A549 (cell line): ENCODE measurements around the gene PCGF6.

Experiments used
- CBX2 ChIP-seq: fragments of 200-600 bp; sonication (generic); IDR thresholded peaks from 2 replicates; pipeline ENCODE4 v1.6.1; 2016; ENCODE audit warnings: low read depth, mild to moderate bottlenecking, borderline replicate concordance
- CHD2 ChIP-seq: fragments of 150-350 bp; IDR thresholded peaks from 2 replicates; pipeline ENCODE4 v1.6.1; 2014; ENCODE audit warnings: low read length; ENCODE audit not compliant: partially characterized antibody
- CTCF ChIP-seq: fragments of >200 bp; sonication (Bioruptor Twin); formaldehyde crosslinking; IDR thresholded peaks from 3 replicates; pipeline ENCODE4 v1.5.1; 2016
- KDM1A ChIP-seq: fragments of 200-600 bp; sonication (generic); IDR thresholded peaks from 2 replicates; pipeline ENCODE4 v1.6.1; 2016; ENCODE audit warnings: low read depth, mild to moderate bottlenecking
- RAD21 ChIP-seq, 2 experiments: fragments of >200 bp in 1 of 2; sonication (Bioruptor Twin) in 1 of 2; formaldehyde crosslinking in 1 of 2; IDR thresholded peaks in 1 of 2; conservative IDR thresholded peaks in 1 of 2; 2 replicates in 1 of 2; 3 replicates in 1 of 2; pipeline ENCODE4 v1.6.1; 2012 to 2018; ENCODE audit warnings: inconsistent platforms in 1 of 2
- REST ChIP-seq: fragments of 200-600 bp; sonication (generic); IDR thresholded peaks from 2 replicates; pipeline ENCODE4 v1.6.1; 2016; ENCODE audit warnings: antibody characterized with exemption, mild to moderate bottlenecking, moderate library complexity
- RFX5 ChIP-seq: fragments of 450-650 bp; IDR thresholded peaks from 2 replicates; pipeline ENCODE4 v1.7.1; 2014; ENCODE audit warnings: antibody characterized with exemption, mild to moderate bottlenecking, moderate library complexity
- SREBF2 ChIP-seq: fragments of 450-650 bp; IDR thresholded peaks from 2 replicates; pipeline ENCODE4 v1.6.1; 2014; ENCODE audit warnings: mild to moderate bottlenecking, moderate library complexity
- ZFP36 ChIP-seq: fragments of 450-650 bp; IDR thresholded peaks from 2 replicates; pipeline ENCODE4 v1.6.1; 2014; ENCODE audit warnings: borderline replicate concordance; ENCODE audit not compliant: partially characterized antibody
- TF ChIP-seq, protein P1 (sequence below): fragments of >200 bp; sonication (Bioruptor Twin); formaldehyde crosslinking; IDR thresholded peaks from 2 replicates; pipeline ENCODE4 v1.6.1; 2016
- TF ChIP-seq, protein P2 (sequence below): fragments of 450-650 bp; IDR thresholded peaks from 2 replicates; pipeline ENCODE4 v1.6.1; 2014; ENCODE audit warnings: antibody characterized with exemption

DNA sequence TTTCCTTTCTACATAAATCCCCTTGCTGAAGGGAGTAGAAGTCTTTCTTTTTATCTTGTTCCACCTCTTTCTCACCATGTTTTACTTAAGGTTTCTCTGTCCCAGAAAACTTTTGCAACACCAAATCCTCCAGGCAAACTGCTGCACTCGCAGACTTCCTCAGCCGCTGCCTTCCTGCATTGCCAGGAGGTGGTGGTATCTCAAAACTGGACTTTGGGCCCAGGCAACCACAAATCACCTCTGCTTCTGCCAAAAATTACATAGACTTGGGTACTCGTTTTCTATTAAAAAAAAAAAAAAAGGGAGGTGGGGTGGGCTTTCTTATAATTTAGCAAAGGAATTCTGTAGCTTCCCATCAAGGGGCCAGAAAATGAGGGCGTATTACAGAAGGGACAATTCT lies 59.4 kb downstream of the PCGF6 start:
- no peak for TF ChIP-seq KDM1A
- TF ChIP-seq, protein P1, sequence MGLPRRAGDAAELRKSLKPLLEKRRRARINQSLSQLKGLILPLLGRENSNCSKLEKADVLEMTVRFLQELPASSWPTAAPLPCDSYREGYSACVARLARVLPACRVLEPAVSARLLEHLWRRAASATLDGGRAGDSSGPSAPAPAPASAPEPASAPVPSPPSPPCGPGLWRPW, result no peak
- no peak for TF ChIP-seq RAD21 (conservative IDR thresholded peaks at IDR 0.05 in 1 of 2, IDR thresholded peaks at IDR 0.05 in 1 of 2)
- no peak for TF ChIP-seq CTCF
- no peak for TF ChIP-seq SREBF2
- TF ChIP-seq, protein P2, sequence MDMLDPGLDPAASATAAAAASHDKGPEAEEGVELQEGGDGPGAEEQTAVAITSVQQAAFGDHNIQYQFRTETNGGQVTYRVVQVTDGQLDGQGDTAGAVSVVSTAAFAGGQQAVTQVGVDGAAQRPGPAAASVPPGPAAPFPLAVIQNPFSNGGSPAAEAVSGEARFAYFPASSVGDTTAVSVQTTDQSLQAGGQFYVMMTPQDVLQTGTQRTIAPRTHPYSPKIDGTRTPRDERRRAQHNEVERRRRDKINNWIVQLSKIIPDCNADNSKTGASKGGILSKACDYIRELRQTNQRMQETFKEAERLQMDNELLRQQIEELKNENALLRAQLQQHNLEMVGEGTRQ, result no peak
- TF ChIP-seq REST, result no peak
- TF ChIP-seq CHD2, result no peak
- TF ChIP-seq CBX2, result no peak
- no peak for TF ChIP-seq RFX5
- TF ChIP-seq ZFP36, result no peak
